ENCODE data around the gene FBLN1.

Gene FBLN1

DNA sequence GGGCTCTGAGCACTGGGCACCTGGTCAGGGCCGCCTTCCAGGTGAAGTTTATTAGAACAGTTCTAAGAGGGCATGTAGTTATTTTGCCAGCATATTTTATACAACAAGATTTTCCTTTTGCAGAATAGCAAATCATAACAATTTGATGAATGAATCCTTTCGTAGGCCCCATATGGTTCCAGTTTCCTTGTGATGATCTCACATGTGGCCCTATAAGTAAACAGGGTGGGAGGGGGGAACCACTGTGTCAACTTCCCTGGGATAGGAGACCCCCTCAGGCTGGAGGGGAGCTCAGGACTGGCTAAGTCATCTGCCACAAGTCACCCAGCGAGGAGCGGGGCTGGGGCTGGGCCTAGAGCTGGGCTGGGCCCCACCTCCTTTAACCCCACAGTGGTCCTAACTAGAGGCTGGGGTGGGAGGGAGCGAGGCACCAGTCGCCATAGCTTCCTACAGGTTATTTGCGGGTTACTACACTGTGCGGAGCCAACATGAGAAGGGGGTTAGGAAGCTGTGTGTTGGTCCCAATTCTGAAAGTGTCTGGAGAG lies 4.2 kb downstream of the FBLN1 start:
- no peak overlapping the region for H3K27ac ChIP-seq
- no peak for TF ChIP-seq ZFX (IDR thresholded peaks at IDR 0.05; ENCODE audit: borderline replicate concordance)
- TF ChIP-seq, protein P1, sequence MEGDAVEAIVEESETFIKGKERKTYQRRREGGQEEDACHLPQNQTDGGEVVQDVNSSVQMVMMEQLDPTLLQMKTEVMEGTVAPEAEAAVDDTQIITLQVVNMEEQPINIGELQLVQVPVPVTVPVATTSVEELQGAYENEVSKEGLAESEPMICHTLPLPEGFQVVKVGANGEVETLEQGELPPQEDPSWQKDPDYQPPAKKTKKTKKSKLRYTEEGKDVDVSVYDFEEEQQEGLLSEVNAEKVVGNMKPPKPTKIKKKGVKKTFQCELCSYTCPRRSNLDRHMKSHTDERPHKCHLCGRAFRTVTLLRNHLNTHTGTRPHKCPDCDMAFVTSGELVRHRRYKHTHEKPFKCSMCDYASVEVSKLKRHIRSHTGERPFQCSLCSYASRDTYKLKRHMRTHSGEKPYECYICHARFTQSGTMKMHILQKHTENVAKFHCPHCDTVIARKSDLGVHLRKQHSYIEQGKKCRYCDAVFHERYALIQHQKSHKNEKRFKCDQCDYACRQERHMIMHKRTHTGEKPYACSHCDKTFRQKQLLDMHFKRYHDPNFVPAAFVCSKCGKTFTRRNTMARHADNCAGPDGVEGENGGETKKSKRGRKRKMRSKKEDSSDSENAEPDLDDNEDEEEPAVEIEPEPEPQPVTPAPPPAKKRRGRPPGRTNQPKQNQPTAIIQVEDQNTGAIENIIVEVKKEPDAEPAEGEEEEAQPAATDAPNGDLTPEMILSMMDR (IDR thresholded peaks at IDR 0.05) = no peak

DNA sequence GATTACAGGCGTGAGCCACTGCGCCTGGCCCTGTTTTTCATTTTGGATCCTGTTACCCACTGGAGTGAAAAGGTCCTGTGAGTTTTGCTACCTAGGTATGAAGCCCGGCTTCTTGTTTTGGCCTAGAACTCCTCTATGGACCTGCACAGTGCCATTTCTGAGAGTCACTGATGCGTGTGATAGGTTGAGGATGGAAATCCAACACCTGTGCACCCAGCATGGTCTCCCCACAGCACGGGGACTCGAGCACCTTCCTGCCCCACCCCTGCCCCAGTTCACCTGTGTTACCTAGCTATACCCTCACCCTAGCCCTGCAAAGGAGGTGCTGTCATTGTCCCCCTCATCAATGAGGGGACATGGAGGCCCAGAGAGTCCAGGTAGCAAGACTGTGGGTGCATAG lies 5.1 kb downstream of the FBLN1 start:
- TF ChIP-seq ZFX (IDR thresholded peaks at IDR 0.05; ENCODE audit: borderline replicate concordance) = no peak
- TF ChIP-seq, protein P1 (IDR thresholded peaks at IDR 0.05) = no peak

DNA sequence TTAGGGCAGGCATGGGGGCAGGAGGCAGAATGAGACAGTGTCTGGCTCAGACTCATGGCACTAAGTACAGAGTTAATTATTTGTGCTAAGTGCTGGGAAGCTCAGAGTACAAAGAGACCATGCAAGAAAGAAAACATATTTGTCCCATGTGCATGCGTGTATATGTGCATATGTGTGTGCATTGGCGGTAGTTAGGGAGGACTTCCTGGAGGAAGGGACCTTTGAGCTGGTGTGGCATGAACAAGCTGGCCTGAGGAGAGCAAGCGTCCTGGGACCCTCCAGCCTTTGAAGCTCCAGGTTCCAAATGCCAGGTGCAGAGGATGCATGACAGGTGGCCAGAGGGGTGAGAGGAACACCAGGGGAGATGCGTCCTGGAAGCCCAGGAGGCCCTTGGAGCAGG lies 6.1 kb downstream of the FBLN1 start:
- TF ChIP-seq, protein P1 (IDR thresholded peaks at IDR 0.05) = no peak
- TF ChIP-seq ZFX (IDR thresholded peaks at IDR 0.05; ENCODE audit: borderline replicate concordance) = no peak
- no peak overlapping the region for H3K27ac ChIP-seq

More for the DNA sequence above, 5.1 kb downstream of the FBLN1 start:
- H3K27ac ChIP-seq = no peak overlapping the region

DNA sequence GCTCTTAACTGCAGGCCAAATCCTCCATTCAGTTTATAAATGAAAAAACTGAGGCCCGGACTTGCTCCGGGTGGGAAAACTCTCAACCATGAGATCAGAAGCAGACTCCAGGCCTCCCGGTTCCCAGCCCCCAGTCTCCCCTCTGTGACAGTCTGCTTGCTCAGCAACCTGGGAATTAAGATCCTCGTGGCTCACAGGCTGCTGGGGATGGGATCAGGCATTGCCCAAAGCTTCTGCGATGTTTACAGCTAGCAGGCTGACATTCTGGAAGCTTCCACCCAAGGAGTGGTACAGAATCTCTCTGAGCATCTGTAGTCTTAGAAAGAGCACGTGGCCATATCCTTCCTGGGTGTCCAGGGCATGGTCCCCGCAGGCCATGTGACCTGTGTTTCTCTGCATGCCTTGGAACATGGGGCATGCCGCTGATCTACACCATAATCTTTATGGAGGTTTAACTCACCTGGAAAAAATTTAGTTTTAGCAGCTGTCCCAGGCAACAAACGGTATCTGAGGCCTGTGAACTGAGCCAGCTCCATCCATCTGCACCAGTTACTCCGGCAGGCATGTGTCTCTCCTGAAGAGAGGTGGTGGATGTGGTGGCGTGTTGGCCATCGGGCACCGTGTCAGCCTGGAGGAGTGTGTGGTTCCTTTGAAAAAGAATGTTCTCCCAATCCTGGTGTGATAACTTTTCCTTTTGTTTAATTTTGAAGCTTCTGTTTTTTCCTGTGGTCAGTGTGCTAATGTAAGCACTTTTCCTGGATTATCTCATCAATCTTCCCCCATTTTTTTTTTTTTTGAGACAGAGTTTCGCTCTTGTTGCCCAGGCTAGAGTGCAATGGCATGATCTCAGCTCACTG lies 7.9 kb downstream of the FBLN1 start:
- H3K27ac ChIP-seq = no peak overlapping the region
- TF ChIP-seq, protein P1 (IDR thresholded peaks at IDR 0.05) = no peak
- TF ChIP-seq ZFX (IDR thresholded peaks at IDR 0.05; ENCODE audit: borderline replicate concordance) = no peak

DNA sequence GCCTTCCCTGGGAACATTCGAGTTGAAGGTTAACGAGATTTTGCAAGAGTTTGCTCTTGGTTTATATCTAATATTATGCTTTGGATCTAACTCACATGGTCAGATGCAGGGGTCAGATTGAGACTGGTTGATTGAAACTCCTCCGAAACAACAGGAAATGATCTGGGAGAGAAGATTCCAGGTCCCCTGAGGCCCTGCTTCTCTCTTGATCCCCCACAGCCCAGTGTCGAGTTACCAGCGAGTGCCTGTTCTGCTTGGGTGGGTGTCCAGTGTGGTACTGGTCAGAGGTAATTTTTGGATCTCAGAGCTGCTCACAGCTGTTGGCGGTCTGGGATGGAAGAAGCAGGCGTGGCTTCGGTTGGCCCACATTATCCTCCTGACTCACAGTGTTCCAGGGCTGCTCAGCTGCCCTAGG lies 9.2 kb downstream of the FBLN1 start:
- H3K27ac ChIP-seq = no peak overlapping the region
- TF ChIP-seq, protein P1 (IDR thresholded peaks at IDR 0.05) = no peak
- no peak for TF ChIP-seq ZFX (IDR thresholded peaks at IDR 0.05; ENCODE audit: borderline replicate concordance)

DNA sequence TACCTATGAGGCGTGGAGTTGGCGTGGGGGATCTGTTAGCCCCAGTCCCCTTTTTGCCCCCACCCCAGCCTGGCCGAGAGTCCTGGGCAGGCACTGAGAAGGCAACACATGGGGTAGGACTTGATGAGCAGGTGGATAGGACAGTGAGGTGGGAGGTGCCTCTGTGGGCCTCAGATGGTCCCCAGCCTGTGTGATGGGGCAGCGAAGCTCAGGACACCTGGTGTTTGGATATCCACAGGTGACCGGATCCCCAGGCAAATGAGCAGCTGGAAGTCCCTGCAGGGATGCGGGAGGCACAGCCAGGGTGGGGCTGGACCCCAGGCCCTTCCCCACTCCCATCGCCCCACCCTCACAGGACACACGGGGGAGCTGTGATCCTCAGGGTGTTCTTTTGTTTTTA lies 9.7 kb downstream of the FBLN1 start:
- TF ChIP-seq ZFX (IDR thresholded peaks at IDR 0.05; ENCODE audit: borderline replicate concordance) = no peak
- TF ChIP-seq, protein P1 (IDR thresholded peaks at IDR 0.05) = no peak
- H3K27ac ChIP-seq = no peak overlapping the region

DNA sequence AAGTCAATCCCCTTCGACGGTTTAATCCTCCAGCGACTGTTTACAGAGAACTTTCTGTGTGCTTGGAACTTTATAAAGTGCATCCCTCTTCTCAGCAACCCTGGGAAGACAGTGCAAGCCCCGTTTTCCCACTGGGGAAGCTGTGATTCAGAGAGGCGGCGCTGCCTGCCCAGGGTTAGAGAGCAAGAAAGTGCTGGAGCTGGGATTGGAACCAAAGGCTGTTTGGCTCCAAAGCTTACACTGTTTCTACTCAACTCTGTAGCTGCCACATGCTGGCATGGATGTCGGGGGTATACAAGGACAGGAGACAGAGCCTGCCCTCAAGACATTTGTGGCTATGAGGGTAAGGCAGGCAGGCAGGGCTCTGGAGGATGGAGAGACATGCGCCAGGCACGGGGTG lies 13.0 kb downstream of the FBLN1 start:
- H3K27ac ChIP-seq = no peak overlapping the region
- TF ChIP-seq, protein P1 (IDR thresholded peaks at IDR 0.05) = no peak
- no peak for TF ChIP-seq ZFX (IDR thresholded peaks at IDR 0.05; ENCODE audit: borderline replicate concordance)
